Measurements from ENCODE around the gene CYP2S1.
"Not testable (repeated sequence)": the region's sequence is repeated elsewhere in the genome, so short reads cannot be mapped to it uniquely, and the experiment has no call there.

The CYP2S1 gene

GRCh38 chr19:41226874-41227390 is 33.9 kb downstream of the CYP2S1 start:
- DNase-seq: no peak

GRCh38 chr19:41228486-41228885 is 35.5 kb downstream of the CYP2S1 start:
- no peak for DNase-seq

- DNase-seq: not testable (repeated sequence)
Observed at GRCh38 chr19:41229338-41229737, 36.3 kb downstream of the CYP2S1 start.

GRCh38 chr19:41230067-41230857 is 37.2 kb downstream of the CYP2S1 start:
- DNase-seq: no peak

- DNase-seq: no peak
Observed at GRCh38 chr19:41232686-41233085, 39.7 kb downstream of the CYP2S1 start.

- DNase-seq: no peak
Observed at GRCh38 chr19:41233748-41234240, 40.8 kb downstream of the CYP2S1 start.

- DNase-seq: no peak
Observed at GRCh38 chr19:41234512-41235168, 41.6 kb downstream of the CYP2S1 start.

GRCh38 chr19:41235480-41235879 is 42.5 kb downstream of the CYP2S1 start:
- DNase-seq: no peak

- no peak for DNase-seq
Observed at GRCh38 chr19:41238244-41238643, 45.2 kb downstream of the CYP2S1 start.

GRCh38 chr19:41239363-41239762 is 46.3 kb downstream of the CYP2S1 start:
- DNase-seq: no peak

- no peak for DNase-seq
Observed at GRCh38 chr19:41239961-41240574, 47.0 kb downstream of the CYP2S1 start.

- no peak for DNase-seq
Observed at GRCh38 chr19:41241859-41242258, 48.8 kb downstream of the CYP2S1 start.

- no peak for DNase-seq
Observed at GRCh38 chr19:41244117-41244516, 51.1 kb downstream of the CYP2S1 start.

GRCh38 chr19:41245843-41246242 is 52.8 kb downstream of the CYP2S1 start:
- DNase-seq: no peak

GRCh38 chr19:41248895-41249294 is 55.9 kb downstream of the CYP2S1 start:
- no peak for DNase-seq

GRCh38 chr19:41249707-41250423 is 56.8 kb downstream of the CYP2S1 start:
- no peak for DNase-seq

GRCh38 chr19:41253660-41254059 is 60.6 kb downstream of the CYP2S1 start:
- DNase-seq: no peak

GRCh38 chr19:41255171-41255570 is 62.2 kb downstream of the CYP2S1 start:
- DNase-seq: no peak
